ENCODE results near the gene RPUSD3. TPM values are rescaled to one million over a fixed set of nuclear protein-coding genes. Genes with fewer than 3 reads are reported as not detected.
A peak's percentile ranks its signal among the peaks of the same experiment; 100 is the strongest.

The RPUSD3 gene
- total and polyA plus RNA-seq, 9 of the 15 experiments (the other 6 are each of a cell fraction or from before 2014, with no cell fraction given): 13.8 to 99.0 (median 59.3) TPM

DNA sequence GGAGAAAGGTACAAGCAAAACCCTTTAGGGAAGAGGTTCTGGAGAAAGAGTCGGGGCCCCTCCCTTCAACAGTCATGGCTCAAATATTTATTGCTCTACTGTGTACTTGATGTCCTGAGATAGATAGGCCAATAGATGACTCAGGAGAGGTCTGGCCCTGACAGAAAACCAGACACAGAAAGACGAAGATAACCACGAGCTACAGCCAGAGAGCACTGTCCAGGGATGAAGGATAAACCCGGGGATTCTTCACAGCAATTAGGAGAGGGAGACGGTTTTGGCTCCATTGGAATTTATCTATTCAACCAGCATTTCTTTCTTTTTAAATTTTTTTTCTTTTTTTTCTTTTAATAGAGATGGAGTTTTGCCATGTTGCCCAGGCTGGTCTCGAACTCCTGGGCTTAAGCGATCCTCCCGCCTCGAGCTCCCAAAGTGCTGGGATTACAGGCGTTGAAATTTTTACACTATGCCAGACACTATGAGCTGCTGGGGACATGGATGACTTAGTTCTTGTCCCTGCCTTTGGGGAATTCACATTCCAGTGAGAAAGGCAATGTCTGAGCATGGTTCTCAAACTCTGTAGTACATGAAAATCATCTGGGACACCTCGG is 40.9 kb upstream of the RPUSD3 start (continued):
- TF ChIP-seq PCBP1 (IDR thresholded peaks at IDR 0.05; ENCODE audit: low read depth, low read length, poor library complexity, severe bottlenecking) (no peak), MIER1 (IDR thresholded peaks at IDR 0.05; ENCODE audit: low read depth) (no peak), NR1H2 (CRISPR knock-in tag; IDR thresholded peaks at IDR 0.05) (no peak), TGIF2 (CRISPR knock-in tag; IDR thresholded peaks at IDR 0.05) (no peak), CHD2 (IDR thresholded peaks at IDR 0.05; ENCODE audit: low read depth, low read length) (no peak), IFI16 (CRISPR knock-in tag; IDR thresholded peaks at IDR 0.05) (no peak), PRMT5 (CRISPR knock-in tag; IDR thresholded peaks at IDR 0.05) (no peak), HDAC1 (IDR thresholded peaks at IDR 0.05) (no peak), ZNF76 (CRISPR knock-in tag; IDR thresholded peaks at IDR 0.05; ENCODE audit: borderline replicate concordance) (no peak), RBM17 (IDR thresholded peaks at IDR 0.05; ENCODE audit: borderline replicate concordance, low read depth, low read length) (no peak), STAT5A (IDR thresholded peaks at IDR 0.05; ENCODE audit: borderline replicate concordance, low read length) (peak; percentile 42; the same call in 1 of the 2 replicates), RBFOX2 (IDR thresholded peaks at IDR 0.05; ENCODE audit: low read depth, low read length) (no peak), BRF1 (IDR thresholded peaks at IDR 0.05; ENCODE audit: borderline replicate concordance, extremely low read depth, insufficient read length) (no peak), ZNF780A (CRISPR knock-in tag; IDR thresholded peaks at IDR 0.05) (no peak), SNRNP70 (optimal IDR thresholded peaks at IDR 0.05; ENCODE audit: low read depth, low read length) (no peak), CEBPB (tag; IDR thresholded peaks at IDR 0.05) (no peak), EP300 (IDR thresholded peaks at IDR 0.05; ENCODE audit: low read length) (peak; percentile 64), ARID2 (IDR thresholded peaks at IDR 0.05) (no peak), ZNF830 (CRISPR knock-in tag; IDR thresholded peaks at IDR 0.05) (no peak), JUNB (CRISPR knock-in tag; conservative IDR thresholded peaks at IDR 0.05) (no peak), TRIM24 (IDR thresholded peaks at IDR 0.05) (0 out of 4 replicates have a peak, but pooled peaks of 1 of the 2 experiments have one; percentile 45), ZNF75A (CRISPR knock-in tag; IDR thresholded peaks at IDR 0.05) (no peak), KAT8 (IDR thresholded peaks at IDR 0.05; ENCODE audit: low read depth) (no peak), WHSC1 (IDR thresholded peaks at IDR 0.05; ENCODE audit: low read length) (no peak), ZNF253 (CRISPR knock-in tag; conservative IDR thresholded peaks at IDR 0.05) (no peak), SAP30 (IDR thresholded peaks at IDR 0.05; ENCODE audit: borderline replicate concordance, insufficient read depth, low read depth, low read length, poor library complexity, severe bottlenecking) (no peak), ZNF354B (CRISPR knock-in tag; IDR thresholded peaks at IDR 0.05) (no peak), CBFB (CRISPR knock-in tag; IDR thresholded peaks at IDR 0.05) (no peak), STAG1 (CRISPR knock-in tag; IDR thresholded peaks at IDR 0.05; ENCODE audit: borderline replicate concordance) (no peak), SETDB1 (IDR thresholded peaks at IDR 0.05; ENCODE audit: low read length) (no peak), JUND (IDR thresholded peaks at IDR 0.05; ENCODE audit: borderline replicate concordance, low read depth, low read length) (peak; percentile 94), JUND (tag; IDR thresholded peaks at IDR 0.05; ENCODE audit: borderline replicate concordance, low read depth, low read length) (peak; percentile 89; the same call in 2 of the 3 replicates)
- TF ChIP-seq, protein P1, sequence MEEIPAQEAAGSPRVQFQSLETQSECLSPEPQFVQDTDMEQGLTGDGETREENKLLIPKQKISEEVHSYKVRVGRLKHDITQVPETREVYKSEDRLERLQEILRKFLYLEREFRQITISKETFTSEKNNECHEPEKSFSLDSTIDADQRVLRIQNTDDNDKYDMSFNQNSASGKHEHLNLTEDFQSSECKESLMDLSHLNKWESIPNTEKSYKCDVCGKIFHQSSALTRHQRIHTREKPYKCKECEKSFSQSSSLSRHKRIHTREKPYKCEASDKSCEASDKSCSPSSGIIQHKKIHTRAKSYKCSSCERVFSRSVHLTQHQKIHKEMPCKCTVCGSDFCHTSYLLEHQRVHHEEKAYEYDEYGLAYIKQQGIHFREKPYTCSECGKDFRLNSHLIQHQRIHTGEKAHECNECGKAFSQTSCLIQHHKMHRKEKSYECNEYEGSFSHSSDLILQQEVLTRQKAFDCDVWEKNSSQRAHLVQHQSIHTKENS (CRISPR knock-in tag; IDR thresholded peaks at IDR 0.05): no peak

Data from K562 (cell line).